Prostate gland (tissue), 2 donors: ENCODE measurements around the gene INTS3.

Source experiments
- POLR2A ChIP-seq: fragments of 450-650 bp; IDR thresholded peaks from one replicate; pipeline ENCODE4 v1.6.1; 2016; ENCODE audit warnings: antibody characterized with exemption, mild to moderate bottlenecking
- POLR2AphosphoS5 ChIP-seq: sonication (generic); formaldehyde crosslinking; IDR thresholded peaks from one replicate; pipeline ENCODE4 v1.6.1; 2017; ENCODE audit warnings: antibody characterized with exemption
- TF ChIP-seq, protein P1 (sequence below), 4 experiments: fragments of 200-600 bp in 2 of 4; fragments of 450-650 bp in 2 of 4; sonication (generic) in 2 of 4; IDR thresholded peaks; 1 replicate in 3 of 4; 2 replicates in 1 of 4; pipeline ENCODE4 v1.5.1; 2016 to 2019; ENCODE audit warnings: antibody characterized with exemption in 4 of 4, mild to moderate bottlenecking in 2 of 4, moderate library complexity in 2 of 4

DNA sequence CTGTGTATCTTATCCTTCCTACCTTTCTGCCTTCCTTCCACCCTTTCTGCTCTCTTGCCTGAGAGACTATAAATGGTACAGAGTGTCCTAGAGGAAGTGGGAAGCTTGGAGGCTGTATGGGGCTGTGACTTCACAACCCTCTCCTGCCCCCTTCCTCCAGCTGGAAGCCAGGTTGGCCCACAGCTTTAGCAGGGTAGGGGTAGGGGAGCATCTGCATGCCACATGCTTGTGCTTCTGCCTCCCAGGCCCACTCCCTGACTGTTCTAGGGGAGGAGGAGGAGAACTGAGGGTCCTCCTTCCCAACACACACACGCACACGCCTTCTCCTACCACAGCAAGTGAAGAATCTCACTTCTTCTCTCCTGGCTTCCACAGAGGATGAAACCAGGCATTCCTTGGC is 43.4 kb downstream of the INTS3 start:
- TF ChIP-seq, protein P1, sequence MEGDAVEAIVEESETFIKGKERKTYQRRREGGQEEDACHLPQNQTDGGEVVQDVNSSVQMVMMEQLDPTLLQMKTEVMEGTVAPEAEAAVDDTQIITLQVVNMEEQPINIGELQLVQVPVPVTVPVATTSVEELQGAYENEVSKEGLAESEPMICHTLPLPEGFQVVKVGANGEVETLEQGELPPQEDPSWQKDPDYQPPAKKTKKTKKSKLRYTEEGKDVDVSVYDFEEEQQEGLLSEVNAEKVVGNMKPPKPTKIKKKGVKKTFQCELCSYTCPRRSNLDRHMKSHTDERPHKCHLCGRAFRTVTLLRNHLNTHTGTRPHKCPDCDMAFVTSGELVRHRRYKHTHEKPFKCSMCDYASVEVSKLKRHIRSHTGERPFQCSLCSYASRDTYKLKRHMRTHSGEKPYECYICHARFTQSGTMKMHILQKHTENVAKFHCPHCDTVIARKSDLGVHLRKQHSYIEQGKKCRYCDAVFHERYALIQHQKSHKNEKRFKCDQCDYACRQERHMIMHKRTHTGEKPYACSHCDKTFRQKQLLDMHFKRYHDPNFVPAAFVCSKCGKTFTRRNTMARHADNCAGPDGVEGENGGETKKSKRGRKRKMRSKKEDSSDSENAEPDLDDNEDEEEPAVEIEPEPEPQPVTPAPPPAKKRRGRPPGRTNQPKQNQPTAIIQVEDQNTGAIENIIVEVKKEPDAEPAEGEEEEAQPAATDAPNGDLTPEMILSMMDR (IDR thresholded peaks at IDR 0.05): no peak
- TF ChIP-seq POLR2A (no peak), POLR2AphosphoS5 (no peak)
